H7 (cell line): ENCODE measurements around the gene TMEM247. TPM values are rescaled to one million over a fixed set of nuclear protein-coding genes. Genes with fewer than 3 reads are reported as not detected.

Experiments used
- DNase-seq: peaks from one replicate; pipeline ENCODE4 v3.0.0; 2012
- H3K27me3 ChIP-seq: 2 replicates; pipeline ENCODE4 v1.6.0; 2011; ENCODE audit warnings: mild to moderate bottlenecking, low read length; ENCODE audit not compliant: control insufficient read depth, insufficient read depth
- H3K36me3 ChIP-seq: replicated peaks from 2 replicates; pipeline ENCODE4 v1.5.1; 2011; ENCODE audit warnings: low read length; ENCODE audit not compliant: control insufficient read depth, insufficient read depth
- H3K4me3 ChIP-seq: 2 replicates; pipeline ENCODE4 v1.5.1; 2011; ENCODE audit warnings: low read depth, mild to moderate bottlenecking, control low read depth, low read length, moderate library complexity; ENCODE audit not compliant: insufficient read depth
- total RNA-seq: library from RNA; depleted of rRNA; stranded (reverse); fragments of >200 nt; shearing (Covaris generic); gene quantifications from 2 replicates; pipeline ENCODE4 v1.2.3, GENCODE V29; 2014; rRNA removed

TMEM247 gene
- not detected in 2 replicates for total RNA-seq

GRCh38 chr2:46479265-46479664 lies at the start of gene TMEM247:
Gene TMEM247 (plus strand): TSS chr2:46479565.
- no peak within 1 kb of the TSS for H3K4me3 ChIP-seq
- H3K27me3 ChIP-seq, result no peaks in the 10 kb centered on the region
- DNase-seq, result no peak
- no peaks in the 10 kb centered on the region for H3K36me3 ChIP-seq

- no peak overlapping the region for H3K4me3 ChIP-seq
- no peak for DNase-seq
Measured at GRCh38 chr2:46430413-46430812, 49.0 kb upstream of the TMEM247 start.

GRCh38 chr2:46430992-46431391 lies 48.4 kb upstream of the TMEM247 start:
- no peak overlapping the region for H3K4me3 ChIP-seq
- DNase-seq, result no peak
- H3K27me3 ChIP-seq, result no peaks in the 10 kb centered on the region
- no peaks in the 10 kb centered on the region for H3K36me3 ChIP-seq

More at GRCh38 chr2:46430413-46430812, 49.0 kb upstream of the TMEM247 start:
- Histone ChIP-seq H3K36me3 (no peaks in the 10 kb centered on the region), H3K27me3 (no peaks in the 10 kb centered on the region)

GRCh38 chr2:46431481-46432235 lies 47.7 kb upstream of the TMEM247 start:
- no peak for DNase-seq
- Histone ChIP-seq H3K36me3 (no peaks in the 10 kb centered on the region), H3K4me3 (no peak overlapping the region), H3K27me3 (no peaks in the 10 kb centered on the region)

GRCh38 chr2:46434851-46435273 lies 44.5 kb upstream of the TMEM247 start:
- DNase-seq, result no peak
- Histone ChIP-seq H3K4me3 (no peak overlapping the region), H3K36me3 (no peaks in the 10 kb centered on the region)

GRCh38 chr2:46435353-46435752 lies 44.0 kb upstream of the TMEM247 start:
- no peaks in the 10 kb centered on the region for H3K36me3 ChIP-seq
- no peak overlapping the region for H3K4me3 ChIP-seq
- no peaks in the 10 kb centered on the region for H3K27me3 ChIP-seq
- DNase-seq, result no peak

More at GRCh38 chr2:46434851-46435273, 44.5 kb upstream of the TMEM247 start:
- H3K27me3 ChIP-seq, result no peaks in the 10 kb centered on the region

GRCh38 chr2:46435796-46436360 lies 43.5 kb upstream of the TMEM247 start:
- Histone ChIP-seq H3K4me3 (no peak overlapping the region), H3K36me3 (no peaks in the 10 kb centered on the region), H3K27me3 (no peaks in the 10 kb centered on the region)
- DNase-seq, result no peak

GRCh38 chr2:46436800-46437199 lies 42.6 kb upstream of the TMEM247 start:
- Histone ChIP-seq H3K36me3 (no peaks in the 10 kb centered on the region), H3K27me3 (no peaks in the 10 kb centered on the region)
- no peak for DNase-seq

GRCh38 chr2:46438102-46438501 lies 41.3 kb upstream of the TMEM247 start:
- no peak for DNase-seq
- Histone ChIP-seq H3K27me3 (no peaks in the 10 kb centered on the region), H3K36me3 (no peaks in the 10 kb centered on the region), H3K4me3 (no peak overlapping the region)

More at GRCh38 chr2:46436800-46437199, 42.6 kb upstream of the TMEM247 start:
- H3K4me3 ChIP-seq, result no peak overlapping the region

- no peak for DNase-seq
- Histone ChIP-seq H3K4me3 (no peak overlapping the region), H3K36me3 (no peaks in the 10 kb centered on the region), H3K27me3 (no peaks in the 10 kb centered on the region)
Measured at GRCh38 chr2:46438794-46439193, 40.6 kb upstream of the TMEM247 start.

- Histone ChIP-seq H3K4me3 (no peak overlapping the region), H3K27me3 (no peaks in the 10 kb centered on the region), H3K36me3 (no peaks in the 10 kb centered on the region)
- DNase-seq, result no peak
Measured at GRCh38 chr2:46439582-46439981, 39.8 kb upstream of the TMEM247 start.

- Histone ChIP-seq H3K36me3 (no peaks in the 10 kb centered on the region), H3K4me3 (no peak overlapping the region), H3K27me3 (no peaks in the 10 kb centered on the region)
- no peak for DNase-seq
Measured at GRCh38 chr2:46441838-46442712, 37.3 kb upstream of the TMEM247 start.

GRCh38 chr2:46444732-46445131 lies 34.6 kb upstream of the TMEM247 start:
- Histone ChIP-seq H3K4me3 (no peak overlapping the region), H3K27me3 (no peaks in the 10 kb centered on the region), H3K36me3 (no peaks in the 10 kb centered on the region)
- no peak for DNase-seq

GRCh38 chr2:46445556-46445955 lies 33.8 kb upstream of the TMEM247 start:
- Histone ChIP-seq H3K4me3 (no peak overlapping the region), H3K27me3 (no peaks in the 10 kb centered on the region)
- no peak for DNase-seq

More at GRCh38 chr2:46445556-46445955, 33.8 kb upstream of the TMEM247 start:
- H3K36me3 ChIP-seq, result no peaks in the 10 kb centered on the region
